GM12875 (cell line): ENCODE measurements around the gene EYA2.

Source experiments
- H3K4me3 ChIP-seq: one replicate; pipeline ENCODE4 v1.5.1; 2011; ENCODE audit warnings: low read depth, low read length, control low read depth
- CTCF ChIP-seq: IDR thresholded peaks from 2 replicates; pipeline ENCODE4 v1.5.1; 2011; ENCODE audit warnings: low read depth, mild to moderate bottlenecking, control low read depth, inconsistent platforms, low read length, moderate library complexity, borderline replicate concordance; ENCODE audit not compliant: insufficient read depth

EYA2 gene

GRCh38 chr20:46967646-46968045, 73.0 kb downstream of the EYA2 start:
- no peak overlapping the region for H3K4me3 ChIP-seq
- TF ChIP-seq CTCF, result no peak

GRCh38 chr20:46970937-46971630, 76.4 kb downstream of the EYA2 start:
- no peak overlapping the region for H3K4me3 ChIP-seq
- TF ChIP-seq CTCF, result no peak

- TF ChIP-seq CTCF, result no peak
- H3K4me3 ChIP-seq, result no peak overlapping the region
Measured at GRCh38 chr20:46973766-46974165, 79.1 kb downstream of the EYA2 start.

GRCh38 chr20:46974669-46975434, 80.2 kb downstream of the EYA2 start:
- no peak overlapping the region for H3K4me3 ChIP-seq
- TF ChIP-seq CTCF, result no peak

- no peak overlapping the region for H3K4me3 ChIP-seq
- no peak for TF ChIP-seq CTCF
Measured at GRCh38 chr20:46975976-46976375, 81.3 kb downstream of the EYA2 start.

- TF ChIP-seq CTCF, result no peak
- no peak overlapping the region for H3K4me3 ChIP-seq
Measured at GRCh38 chr20:46977204-46977603, 82.6 kb downstream of the EYA2 start.

- no peak for TF ChIP-seq CTCF
- no peak overlapping the region for H3K4me3 ChIP-seq
Measured at GRCh38 chr20:46977909-46978588, 83.4 kb downstream of the EYA2 start.
